Measurements from ENCODE around the gene ASPA. TPM values are rescaled to one million over a fixed set of nuclear protein-coding genes. Genes with fewer than 3 reads are reported as not detected.
"Not testable (repeated sequence)": the region's sequence is repeated elsewhere in the genome, so short reads cannot be mapped to it uniquely, and the experiment has no call there.

ASPA gene
- polyA plus RNA-seq, 1 of the 3 experiments (the other 2 are of a cell fraction) = not detected

- TF ChIP-seq REST (IDR thresholded peaks at IDR 0.05; ENCODE audit: low read depth, low read length) (no peak), NFIC (IDR thresholded peaks at IDR 0.05; ENCODE audit: borderline replicate concordance) (no peak), RFX5 (IDR thresholded peaks at IDR 0.05; ENCODE audit: low read length) (no peak), YY1 (IDR thresholded peaks at IDR 0.05; ENCODE audit: low read depth) (no peak), NRF1 (IDR thresholded peaks at IDR 0.05; ENCODE audit: low read depth, low read length) (no peak), GATA2 (CRISPR knock-in tag; IDR thresholded peaks at IDR 0.05) (no peak), TEAD4 (IDR thresholded peaks at IDR 0.05; ENCODE audit: borderline replicate concordance, insufficient read depth) (no peak), ELF1 (IDR thresholded peaks at IDR 0.05) (no peak), POLR2AphosphoS5 (IDR thresholded peaks at IDR 0.05; ENCODE audit: low read depth, low read length) (no peak), SMC3 (IDR thresholded peaks at IDR 0.05; ENCODE audit: low read depth, low read length) (no peak), RCOR1 (IDR thresholded peaks at IDR 0.05; ENCODE audit: low read length) (no peak)
Measured at GRCh38 chr17:3514873-3515272, 39.1 kb downstream of the ASPA start (continued).

DNA sequence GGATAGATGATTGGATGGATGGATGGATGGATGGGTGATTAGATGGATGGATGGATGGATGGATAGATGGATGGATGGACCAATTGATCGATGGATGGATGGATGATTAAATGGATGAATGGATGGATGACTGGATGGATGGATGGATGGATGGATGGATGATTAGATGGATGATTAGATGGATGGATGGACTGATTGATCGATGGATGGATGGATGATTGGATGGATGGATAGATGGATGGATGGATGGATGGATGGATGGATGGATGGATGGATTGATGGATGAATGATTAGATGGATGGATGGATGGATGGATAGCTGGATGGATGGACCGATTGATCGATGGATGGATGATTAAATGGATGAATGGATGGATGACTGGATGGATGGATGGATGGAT lies 43.7 kb downstream of the ASPA start:
- H3K27ac ChIP-seq (ENCODE audit: low read depth in 2 of 2, low read length in 1 of 2); CTCF ChIA-PET; DNase-seq; H3K79me2 ChIP-seq (ENCODE audit: insufficient read depth); H3K9me2 ChIP-seq; H3K36me3 ChIP-seq (replicated peaks in 1 of 2; ENCODE audit: control insufficient read depth in 1 of 2, insufficient read depth in 2 of 2, low read length in 1 of 2); H3F3A ChIP-seq (replicated peaks; ENCODE audit: insufficient read depth); H3K4me1 ChIP-seq (ENCODE audit: control insufficient read depth in 1 of 2, insufficient read depth in 2 of 2, low read depth in 1 of 2, low read length in 1 of 2); H3K4me2 ChIP-seq; H4K20me1 ChIP-seq (ENCODE audit: insufficient read depth); H3K4me3 ChIP-seq (ENCODE audit: low read depth in 2 of 2, low read length in 1 of 2); H3K27me3 ChIP-seq (ENCODE audit: insufficient read depth); POLR2A ChIA-PET; H2AFZ ChIP-seq (ENCODE audit: low read depth); H3K9ac ChIP-seq; H3K9me3 ChIP-seq: not testable (repeated sequence)
- 39% methylated on average over 4 of the region's 4 CpGs for WGBS (ENCODE audit: low lambda C conversion rate)

DNA sequence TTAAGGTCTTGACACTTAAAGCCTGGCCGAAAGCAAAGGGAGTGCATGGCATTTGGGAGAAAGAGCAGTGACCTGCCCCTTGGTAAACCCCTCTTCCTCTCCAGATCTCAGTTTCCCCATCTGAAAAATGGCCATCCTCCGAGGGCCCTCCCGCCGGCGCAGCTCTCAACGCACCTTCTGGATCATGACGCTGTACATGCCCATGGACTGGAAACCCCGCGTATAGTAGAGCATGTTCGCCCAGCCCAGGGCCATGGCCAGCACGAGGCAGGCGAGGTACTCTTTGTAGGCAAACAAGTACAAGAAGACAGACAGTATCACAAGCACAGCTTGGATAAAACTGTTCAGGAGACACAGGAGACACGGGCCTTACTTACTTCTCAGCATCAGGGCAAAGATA lies 48.2 kb downstream of the ASPA start:
- CTCF ChIA-PET = no interaction called here
- WGBS (ENCODE audit: low lambda C conversion rate) = 68% methylated on average over 12 of the region's 13 CpGs

More for the DNA sequence above, 48.2 kb downstream of the ASPA start:
- Histone ChIP-seq H3K9ac (no peak overlapping the region), H3F3A (replicated peaks; ENCODE audit: insufficient read depth) (no peaks in the 10 kb centered on the region), H3K4me2 (no peak overlapping the region), H4K20me1 (ENCODE audit: insufficient read depth) (no peaks in the 10 kb centered on the region), H3K27me3 (ENCODE audit: insufficient read depth) (no peaks in the 10 kb centered on the region), H3K9me2 (no peaks in the 10 kb centered on the region), H2AFZ (ENCODE audit: low read depth) (no peak overlapping the region), H3K27ac (ENCODE audit: low read depth in 2 of 2, low read length in 1 of 2) (no peak overlapping the region), H3K4me1 (ENCODE audit: control insufficient read depth in 1 of 2, insufficient read depth in 2 of 2, low read depth in 1 of 2, low read length in 1 of 2) (no peaks in the 10 kb centered on the region), H3K36me3 (replicated peaks in 1 of 2; ENCODE audit: control insufficient read depth in 1 of 2, insufficient read depth in 2 of 2, low read length in 1 of 2) (no peaks in the 10 kb centered on the region), H3K4me3 (ENCODE audit: low read depth in 2 of 2, low read length in 1 of 2) (no peak overlapping the region), H3K9me3 (no peaks in the 10 kb centered on the region), H3K79me2 (ENCODE audit: insufficient read depth) (no peaks in the 10 kb centered on the region)
- POLR2A ChIA-PET = no interaction called here
- no peak for TF ChIP-seq NRF1 (IDR thresholded peaks at IDR 0.05; ENCODE audit: low read depth, low read length)
- no peak for TF ChIP-seq TAF1 (IDR thresholded peaks at IDR 0.05; ENCODE audit: borderline replicate concordance, low read depth, low read length)
- no peak for TF ChIP-seq SIN3A (IDR thresholded peaks at IDR 0.05; ENCODE audit: borderline replicate concordance, low read depth, low read length)
- no peak for TF ChIP-seq MAX (IDR thresholded peaks at IDR 0.05; ENCODE audit: low read depth)
- TF ChIP-seq JUND (IDR thresholded peaks at IDR 0.05) = no peak
- no peak for TF ChIP-seq FOSL2 (IDR thresholded peaks at IDR 0.05; ENCODE audit: borderline replicate concordance, low read depth)
- TF ChIP-seq ZBTB33 (IDR thresholded peaks at IDR 0.05; ENCODE audit: borderline replicate concordance, low read depth) = no peak
- TF ChIP-seq EP300 (IDR thresholded peaks at IDR 0.05; ENCODE audit: borderline replicate concordance in 1 of 2, low read depth in 1 of 2, low read length in 1 of 2) = no peak
- TF ChIP-seq FOXJ3 (CRISPR knock-in tag; IDR thresholded peaks at IDR 0.05) = no peak
- TF ChIP-seq USF2 (IDR thresholded peaks at IDR 0.05; ENCODE audit: borderline replicate concordance, low read depth, low read length) = no peak
- no peak for TF ChIP-seq RCOR1 (IDR thresholded peaks at IDR 0.05; ENCODE audit: low read length)
- no peak for TF ChIP-seq YY1 (IDR thresholded peaks at IDR 0.05; ENCODE audit: low read depth)
- TF ChIP-seq SMC3 (IDR thresholded peaks at IDR 0.05; ENCODE audit: low read depth, low read length) = no peak
- DNase-seq = no peak

Measured in SK-N-SH (cell line).